ENCODE data around the gene TRMT10B. TPM values are rescaled to one million over a fixed set of nuclear protein-coding genes. Genes with fewer than 3 reads are reported as not detected.

The TRMT10B gene
- total and polyA plus RNA-seq, 2 of the 13 experiments (the other 11 are each of a cell fraction or from before 2014, with no cell fraction given): 3.1 to 3.9 TPM

GRCh38 chr9:37753489-37754190 is at the start of gene TRMT10B (continued):
- TF ChIP-seq TRIM22 (IDR thresholded peaks at IDR 0.05) (no peak), ZNF460 (CRISPR knock-in tag; IDR thresholded peaks at IDR 0.05; ENCODE audit: borderline replicate concordance) (no peak), IRX3 (CRISPR knock-in tag; IDR thresholded peaks at IDR 0.05; ENCODE audit: borderline replicate concordance, low read depth) (no peak), ZBTB3 (CRISPR knock-in tag; IDR thresholded peaks at IDR 0.05; ENCODE audit: borderline replicate concordance, low read depth) (no peak), ZNF235 (CRISPR knock-in tag; IDR thresholded peaks at IDR 0.05; ENCODE audit: borderline replicate concordance) (peak; percentile 81), ZNF747 (CRISPR knock-in tag; IDR thresholded peaks at IDR 0.05; ENCODE audit: borderline replicate concordance) (no peak), ATAD3A (CRISPR knock-in tag; IDR thresholded peaks at IDR 0.05) (no peak), SRSF1 (optimal IDR thresholded peaks at IDR 0.05; ENCODE audit: low read depth, low read length) (peak; percentile 33), SAFB2 (CRISPR knock-in tag; IDR thresholded peaks at IDR 0.05; ENCODE audit: borderline replicate concordance, low read depth) (no peak), ZBTB33 (CRISPR knock-in tag; IDR thresholded peaks at IDR 0.05) (no peak), ZNF142 (CRISPR knock-in tag; IDR thresholded peaks at IDR 0.05) (no peak), SMC3 (IDR thresholded peaks at IDR 0.05; ENCODE audit: low read length) (no peak), RNF2 (conservative IDR thresholded peaks at IDR 0.05; ENCODE audit: low read depth) (no peak), CCDC6 (CRISPR knock-in tag; IDR thresholded peaks at IDR 0.05) (no peak), ZNF264 (CRISPR knock-in tag; IDR thresholded peaks at IDR 0.05) (no peak), ZNF552 (CRISPR knock-in tag; IDR thresholded peaks at IDR 0.05; ENCODE audit: borderline replicate concordance) (no peak), ZFY (CRISPR knock-in tag; IDR thresholded peaks at IDR 0.05) (peak; percentile 81), KAT7 (CRISPR knock-in tag; IDR thresholded peaks at IDR 0.05; ENCODE audit: borderline replicate concordance) (0 out of 2 replicates have a peak, but pooled peaks have one; percentile 42), KAT2B (IDR thresholded peaks at IDR 0.05; ENCODE audit: borderline replicate concordance, low read depth, low read length) (no peak), SMAD3 (CRISPR knock-in tag; IDR thresholded peaks at IDR 0.05) (no peak), SRSF9 (IDR thresholded peaks at IDR 0.05; ENCODE audit: borderline replicate concordance, insufficient read depth, low read depth, low read length, poor library complexity, severe bottlenecking) (no peak), ZNF569 (CRISPR knock-in tag; IDR thresholded peaks at IDR 0.05; ENCODE audit: borderline replicate concordance) (no peak)
